Activated naive CD8-positive, alpha-beta T cell treated with anti-CD3 and anti-CD28 coated beads, Interleukin-2, amount 10 ng/mL, durations not matched to agents 7 days and 5 days (primary cell): ENCODE results near the gene NPAS3. TPM values are rescaled to one million over a fixed set of nuclear protein-coding genes. Genes with fewer than 3 reads are reported as not detected.

Experiments used
- ATAC-seq: fragments of 150-1000 bp; cut with Tn5 transposase; one replicate; pipeline ENCODE4 v1.10.0; 2021; ENCODE audit warnings: low read depth, moderate library complexity
- POLR2A ChIA-PET: fragments of 350-600 bp; sonication (Branson Sonifier 250); formaldehyde crosslinking; loops from one replicate; lab custom pipeline; 2021; ENCODE audit warnings: antibody characterized with exemption; lab: Charles Lee
- DNase-seq: peaks from one replicate; pipeline ENCODE4 v3.0.0; 2021
- H3K27ac Mint-ChIP-seq: one replicate; pipeline ENCODE4 v1.8.0; 2022; ENCODE audit warnings: mild to moderate bottlenecking, mixed read lengths
- H3K27me3 Mint-ChIP-seq: one replicate; pipeline ENCODE4 v1.8.0; 2022; ENCODE audit warnings: mild to moderate bottlenecking, moderate library complexity, mixed read lengths
- H3K36me3 Mint-ChIP-seq: one replicate; pipeline ENCODE4 v1.8.0; 2021; ENCODE audit warnings: mild to moderate bottlenecking, mixed read lengths
- H3K4me1 Mint-ChIP-seq: one replicate; pipeline ENCODE4 v1.8.0; 2021; ENCODE audit warnings: mixed read lengths
- H3K4me3 Mint-ChIP-seq: one replicate; pipeline ENCODE4 v1.8.0; 2022; ENCODE audit warnings: mild to moderate bottlenecking, moderate library complexity, mixed read lengths
- H3K9me3 Mint-ChIP-seq: one replicate; pipeline ENCODE4 v1.8.0; 2021; ENCODE audit warnings: mixed read lengths
- total RNA-seq, 2 experiments: library from RNA; stranded (reverse); gene quantifications; one replicate each; pipeline ENCODE4 v1.2.3, GENCODE V29; 2021

Gene NPAS3
- total RNA-seq, 2 experiments from 2014 or later, result not detected

- Mint-ChIP-seq H3K36me3 (no peaks in the 10 kb centered on the region), H3K4me3 (no peak overlapping the region), H3K9me3 (no peaks in the 10 kb centered on the region), H3K27me3 (peaks cover 2% of the 10 kb centered on the region), H3K27ac (no peak overlapping the region), H3K4me1 (no peaks in the 10 kb centered on the region)
- POLR2A ChIA-PET, result no interaction called here
- no peak for ATAC-seq
- no peak for DNase-seq
These were observed 704.1 kb downstream of the NPAS3 start for GRCh38 chr14:33642691-33643244.

GRCh38 chr14:33643426-33644181 lies 704.9 kb downstream of the NPAS3 start:
- Mint-ChIP-seq H3K9me3 (no peaks in the 10 kb centered on the region), H3K27ac (no peak overlapping the region), H3K27me3 (peaks cover 2% of the 10 kb centered on the region), H3K36me3 (no peaks in the 10 kb centered on the region), H3K4me1 (no peaks in the 10 kb centered on the region), H3K4me3 (no peak overlapping the region)
- ATAC-seq, result no peak
- DNase-seq, result no peak
- POLR2A ChIA-PET, result no interaction called here

GRCh38 chr14:33646692-33647260 lies 708.1 kb downstream of the NPAS3 start:
- no peaks in the 10 kb centered on the region for H3K36me3 Mint-ChIP-seq
- no peak for ATAC-seq
- POLR2A ChIA-PET, result no interaction called here
- H3K27me3 Mint-ChIP-seq, result no peaks in the 10 kb centered on the region
- no peaks in the 10 kb centered on the region for H3K4me1 Mint-ChIP-seq
- H3K27ac Mint-ChIP-seq, result no peak overlapping the region
- DNase-seq, result no peak
- no peak overlapping the region for H3K4me3 Mint-ChIP-seq
- no peaks in the 10 kb centered on the region for H3K9me3 Mint-ChIP-seq

GRCh38 chr14:33647385-33647786 lies 708.7 kb downstream of the NPAS3 start:
- H3K4me3 Mint-ChIP-seq, result no peak overlapping the region
- H3K27me3 Mint-ChIP-seq, result no peaks in the 10 kb centered on the region
- H3K27ac Mint-ChIP-seq, result no peak overlapping the region
- H3K36me3 Mint-ChIP-seq, result no peaks in the 10 kb centered on the region
- POLR2A ChIA-PET, result no interaction called here
- H3K9me3 Mint-ChIP-seq, result no peaks in the 10 kb centered on the region
- H3K4me1 Mint-ChIP-seq, result no peaks in the 10 kb centered on the region
- ATAC-seq, result no peak
- DNase-seq, result no peak

GRCh38 chr14:33650430-33650829 lies 711.8 kb downstream of the NPAS3 start:
- POLR2A ChIA-PET, result no interaction called here
- no peaks in the 10 kb centered on the region for H3K9me3 Mint-ChIP-seq
- ATAC-seq (no peak), DNase-seq (no peak)
- no peaks in the 10 kb centered on the region for H3K27me3 Mint-ChIP-seq
- no peak overlapping the region for H3K27ac Mint-ChIP-seq
- no peak overlapping the region for H3K4me3 Mint-ChIP-seq
- no peaks in the 10 kb centered on the region for H3K36me3 Mint-ChIP-seq
- no peaks in the 10 kb centered on the region for H3K4me1 Mint-ChIP-seq

DNA sequence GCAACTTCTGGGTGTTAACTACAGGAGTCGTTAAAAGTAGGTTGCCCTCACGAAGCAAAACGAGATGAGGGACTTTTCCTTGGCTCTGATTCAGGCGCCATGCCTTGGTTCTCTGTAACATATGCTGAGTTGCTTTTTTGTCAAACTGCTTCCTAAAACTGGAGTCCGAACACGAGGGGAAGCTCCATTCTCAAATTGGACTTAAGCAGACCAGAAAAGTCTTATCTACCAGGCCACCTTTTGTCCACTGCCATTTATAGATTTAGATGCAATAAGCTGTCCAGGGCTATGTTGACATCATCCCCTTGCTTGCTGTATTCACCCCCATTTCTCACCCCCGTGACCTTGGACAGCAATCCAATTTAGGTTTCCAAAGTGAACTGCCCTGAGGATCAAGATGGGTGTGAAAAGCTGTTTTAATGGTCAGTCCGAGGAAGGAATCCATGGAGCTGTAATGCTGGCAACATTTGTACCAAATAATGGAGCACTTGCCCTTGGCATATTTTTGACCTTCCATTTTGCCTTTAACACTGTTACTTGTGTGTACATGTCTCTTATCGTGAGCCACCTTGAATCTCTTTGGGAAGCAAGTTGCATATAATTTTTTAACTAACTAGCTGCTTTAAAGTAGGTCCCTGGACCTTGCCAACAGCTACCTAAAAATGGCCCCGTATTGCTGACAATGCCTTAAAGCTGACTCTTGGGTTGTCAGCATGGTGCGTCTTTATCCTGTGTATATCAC lies 714.1 kb downstream of the NPAS3 start:
- peaks cover 1% of the 10 kb centered on the region for H3K9me3 Mint-ChIP-seq
- no peak for DNase-seq
- no peaks in the 10 kb centered on the region for H3K36me3 Mint-ChIP-seq
- no peak overlapping the region for H3K4me3 Mint-ChIP-seq
- H3K27ac Mint-ChIP-seq, result no peak overlapping the region
- H3K4me1 Mint-ChIP-seq, result no peaks in the 10 kb centered on the region
- POLR2A ChIA-PET, result no interaction called here
- no peaks in the 10 kb centered on the region for H3K27me3 Mint-ChIP-seq
- no peak for ATAC-seq

- Mint-ChIP-seq H3K9me3 (peaks cover 1% of the 10 kb centered on the region), H3K36me3 (no peaks in the 10 kb centered on the region), H3K27me3 (no peaks in the 10 kb centered on the region), H3K4me3 (no peak overlapping the region), H3K27ac (no peak overlapping the region), H3K4me1 (no peaks in the 10 kb centered on the region)
- DNase-seq, result no peak
- no peak for ATAC-seq
- POLR2A ChIA-PET, result no interaction called here
These were observed 714.6 kb downstream of the NPAS3 start for GRCh38 chr14:33653308-33653695.

DNA sequence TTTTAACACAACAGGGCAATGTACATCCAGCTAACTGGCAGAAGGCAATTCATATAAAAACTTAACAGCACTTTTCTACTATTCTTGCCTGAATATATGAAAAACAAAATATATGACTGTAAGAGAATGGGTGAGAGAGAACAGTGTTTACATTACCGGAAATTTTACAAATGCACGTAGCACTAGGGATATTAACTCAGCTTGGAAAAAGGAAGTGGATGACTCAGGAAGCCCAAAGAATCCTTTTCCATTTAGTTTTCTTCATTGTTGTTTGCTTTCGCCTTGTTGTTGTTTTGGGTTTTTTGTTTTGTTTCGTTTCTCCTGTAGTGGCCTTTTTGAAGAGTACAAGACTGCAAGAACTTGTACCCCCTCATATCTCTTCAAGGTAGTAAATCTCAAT lies 716.7 kb downstream of the NPAS3 start:
- Mint-ChIP-seq H3K36me3 (no peaks in the 10 kb centered on the region), H3K9me3 (peaks cover 1% of the 10 kb centered on the region), H3K27ac (no peak overlapping the region), H3K27me3 (no peaks in the 10 kb centered on the region), H3K4me1 (no peaks in the 10 kb centered on the region), H3K4me3 (no peak overlapping the region)
- POLR2A ChIA-PET, result no interaction called here
- DNase-seq, result no peak
- no peak for ATAC-seq

GRCh38 chr14:33657476-33657875 lies 718.8 kb downstream of the NPAS3 start:
- no peaks in the 10 kb centered on the region for H3K36me3 Mint-ChIP-seq
- no peaks in the 10 kb centered on the region for H3K4me1 Mint-ChIP-seq
- no peak overlapping the region for H3K4me3 Mint-ChIP-seq
- ATAC-seq (no peak), DNase-seq (no peak)
- POLR2A ChIA-PET, result no interaction called here
- H3K9me3 Mint-ChIP-seq, result peaks cover 1% of the 10 kb centered on the region
- no peaks in the 10 kb centered on the region for H3K27me3 Mint-ChIP-seq
- no peak overlapping the region for H3K27ac Mint-ChIP-seq

DNA sequence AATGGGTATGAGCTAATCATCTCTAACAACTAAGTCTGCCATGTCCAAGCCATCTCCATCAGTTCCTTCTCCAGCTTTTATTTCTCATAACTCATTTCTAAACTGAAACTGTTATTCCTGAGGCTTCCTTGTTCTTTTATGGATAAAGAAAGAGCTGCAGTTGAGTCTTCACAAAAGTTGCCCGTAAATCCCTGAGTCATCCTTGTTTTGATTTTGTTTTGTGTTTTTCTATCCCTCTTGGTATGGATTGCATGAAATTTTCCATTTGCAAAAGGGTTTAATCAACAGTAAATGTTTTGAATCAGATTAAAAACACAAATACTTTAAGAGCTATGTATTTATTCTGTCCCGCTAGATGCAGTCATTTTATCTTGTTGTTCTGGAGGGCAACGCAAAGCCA lies 721.6 kb downstream of the NPAS3 start:
- no peaks in the 10 kb centered on the region for H3K4me1 Mint-ChIP-seq
- no peaks in the 10 kb centered on the region for H3K36me3 Mint-ChIP-seq
- H3K27ac Mint-ChIP-seq, result no peak overlapping the region
- no peak overlapping the region for H3K4me3 Mint-ChIP-seq
- H3K27me3 Mint-ChIP-seq, result no peaks in the 10 kb centered on the region
- peaks cover 1% of the 10 kb centered on the region for H3K9me3 Mint-ChIP-seq
- ATAC-seq (no peak), DNase-seq (no peak)
- POLR2A ChIA-PET, result no interaction called here

DNA sequence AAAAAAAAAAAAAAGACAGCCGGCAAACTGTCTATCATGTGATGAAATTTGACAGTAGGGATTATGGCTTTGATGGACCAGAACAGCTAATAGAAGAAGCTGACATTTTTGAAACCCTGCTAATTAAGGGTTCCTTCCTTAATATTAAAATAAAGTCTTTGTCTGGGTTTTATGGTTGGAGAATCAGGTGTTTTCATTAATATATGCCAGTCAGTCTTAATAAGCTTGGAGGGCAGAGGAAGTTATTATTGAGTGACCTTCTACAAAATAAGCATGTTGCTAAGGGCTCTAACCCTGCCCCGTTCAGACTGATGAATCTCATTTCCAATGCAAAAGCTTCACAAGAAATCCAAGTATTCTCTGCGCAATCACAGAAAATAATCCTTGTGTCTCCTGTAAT lies 722.4 kb downstream of the NPAS3 start:
- H3K4me1 Mint-ChIP-seq, result no peaks in the 10 kb centered on the region
- peaks cover 1% of the 10 kb centered on the region for H3K9me3 Mint-ChIP-seq
- no peak overlapping the region for H3K4me3 Mint-ChIP-seq
- DNase-seq, result no peak
- POLR2A ChIA-PET, result no interaction called here
- ATAC-seq, result no peak
- no peaks in the 10 kb centered on the region for H3K27me3 Mint-ChIP-seq
- no peaks in the 10 kb centered on the region for H3K36me3 Mint-ChIP-seq
- no peak overlapping the region for H3K27ac Mint-ChIP-seq

DNA sequence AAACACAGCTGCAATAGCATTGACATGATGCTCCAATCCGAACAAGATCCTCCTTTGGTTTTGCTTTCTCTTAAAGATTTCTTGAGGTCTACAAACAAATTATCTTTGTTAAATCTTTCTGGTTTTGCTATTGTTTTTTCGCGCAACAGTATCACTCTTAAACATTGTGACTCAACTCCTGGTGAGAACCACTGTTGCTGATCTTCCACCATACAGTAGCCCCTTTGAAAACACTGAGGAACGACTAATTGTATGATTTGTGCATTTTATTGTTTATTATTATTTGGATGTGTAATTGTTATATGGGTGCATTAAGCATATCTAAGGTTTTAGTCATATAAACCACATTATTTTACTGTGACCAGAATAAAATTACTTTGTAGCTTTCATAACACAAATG lies 729.4 kb downstream of the NPAS3 start:
- POLR2A ChIA-PET, result no interaction called here
- Mint-ChIP-seq H3K4me3 (no peak overlapping the region), H3K4me1 (no peaks in the 10 kb centered on the region), H3K27me3 (no peaks in the 10 kb centered on the region), H3K27ac (no peak overlapping the region), H3K36me3 (no peaks in the 10 kb centered on the region), H3K9me3 (no peaks in the 10 kb centered on the region)
- ATAC-seq, result no peak
- DNase-seq, result no peak

DNA sequence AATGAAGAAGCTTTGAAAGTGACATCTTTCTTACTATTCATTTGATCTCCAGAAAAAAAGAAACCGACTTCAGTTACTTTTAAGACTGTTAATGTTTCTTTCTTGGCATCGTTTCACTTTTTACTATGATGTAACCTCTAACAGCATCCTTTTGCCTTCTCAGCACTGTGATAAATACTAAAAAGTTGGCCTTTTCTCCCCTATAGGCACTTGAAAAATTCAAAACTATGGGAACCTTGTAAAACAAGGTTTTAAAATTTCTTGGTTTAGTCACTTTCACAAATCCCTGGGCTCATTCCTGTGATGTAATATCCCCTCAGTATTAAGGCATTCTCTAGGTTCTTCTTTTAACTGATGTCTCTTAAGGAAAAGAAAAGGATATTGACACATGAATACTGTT lies 730.4 kb downstream of the NPAS3 start:
- POLR2A ChIA-PET, result no interaction called here
- Mint-ChIP-seq H3K4me1 (no peaks in the 10 kb centered on the region), H3K27me3 (no peaks in the 10 kb centered on the region), H3K27ac (no peak overlapping the region), H3K9me3 (no peaks in the 10 kb centered on the region), H3K36me3 (no peaks in the 10 kb centered on the region), H3K4me3 (no peak overlapping the region)
- ATAC-seq (no peak), DNase-seq (no peak)

- POLR2A ChIA-PET, result no interaction called here
- Mint-ChIP-seq H3K27me3 (no peaks in the 10 kb centered on the region), H3K4me3 (no peak overlapping the region), H3K36me3 (no peaks in the 10 kb centered on the region), H3K4me1 (no peaks in the 10 kb centered on the region), H3K27ac (no peak overlapping the region), H3K9me3 (no peaks in the 10 kb centered on the region)
- ATAC-seq, result no peak
- no peak for DNase-seq
These were observed 731.6 kb downstream of the NPAS3 start for GRCh38 chr14:33670235-33670634.
